Lower leg skin (tissue), 4 donors: Measurements from ENCODE around the gene FGD6. TPM values are rescaled to one million over a fixed set of nuclear protein-coding genes. Genes with fewer than 3 reads are reported as not detected.
"Not testable (repeated sequence)": the region's sequence is repeated elsewhere in the genome, so short reads cannot be mapped to it uniquely, and the experiment has no call there.

Source experiments
- DNase-seq, 2 donors: peaks; one replicate each; pipeline ENCODE4 v3.0.0-alpha.2; 2019; ENCODE audit warnings: low spot score in 2 of 2
- H3K4me3 ChIP-seq: fragments of 200-600 bp; sonication (generic); 2 replicates; pipeline ENCODE4 v1.5.1; 2017; ENCODE audit warnings: mild to moderate bottlenecking, low read depth; ENCODE audit not compliant: poor library complexity, severe bottlenecking
- CTCF ChIP-seq, 3 donors: fragments of 450-650 bp; IDR thresholded peaks; one replicate each; pipeline ENCODE4 v1.5.1; 2016; ENCODE audit warnings: antibody characterized with exemption in 3 of 3, mild to moderate bottlenecking in 3 of 3, moderate library complexity in 2 of 3
- POLR2A ChIP-seq, 2 donors: fragments of 450-650 bp; IDR thresholded peaks; one replicate each; pipeline ENCODE4 v1.6.1; 2016 to 2017; ENCODE audit warnings: antibody characterized with exemption in 2 of 2, mild to moderate bottlenecking in 1 of 2, moderate library complexity in 1 of 2
- WGBS, 2 donors: methylation state at CpG; one replicate each; pipeline ENCODE4 v1.1.5; 2018; 5-methylcytosine and 5-hydroxymethylcytosine counted together
- intact Hi-C: fragments of 100-400 bp; cut with DNase I; formaldehyde crosslinking; loops from one replicate; pipeline ENCODE4 v1.15.0; 2023; ENCODE audit warnings: low total_unique reads
- total RNA-seq, 4 donors: library from RNA; depleted of rRNA; stranded (reverse); fragments of >200 nt; gene quantifications; one replicate each; pipeline ENCODE4 v1.1.0, GENCODE V29; 2016

Gene FGD6
- total RNA-seq, 4 donors from 2014 or later, result 13.9 to 19.1 (median 14.7) TPM

GRCh38 chr12:95239216-95239615 is 21.9 kb upstream of the FGD6 start:
- no peak for TF ChIP-seq POLR2A (IDR thresholded peaks at IDR 0.05)
- no peak for TF ChIP-seq CTCF (IDR thresholded peaks at IDR 0.05)
- no peak overlapping the region for H3K4me3 ChIP-seq
- intact Hi-C loops, result no loop called here
- DNase-seq, result no peak

GRCh38 chr12:95238150-95238549 is 20.9 kb upstream of the FGD6 start:
- intact Hi-C loops, result no loop called here
- 84% methylated on average over 1 of the region's 1 CpG for WGBS, 2 donors
- H3K4me3 ChIP-seq, result no peak overlapping the region
- DNase-seq, result no peak
- no peak for TF ChIP-seq CTCF (IDR thresholded peaks at IDR 0.05)
- no peak for TF ChIP-seq POLR2A (IDR thresholded peaks at IDR 0.05)

GRCh38 chr12:95237315-95237714 is 20.0 kb upstream of the FGD6 start:
- 42 to 43% methylated on average over 1 of the region's 1 CpG for WGBS, 2 donors
- intact Hi-C loops, result no loop called here
- no peak overlapping the region for H3K4me3 ChIP-seq

GRCh38 chr12:95235621-95236020 is 18.4 kb upstream of the FGD6 start:
- H3K4me3 ChIP-seq, DNase-seq, intact Hi-C loops: not testable (repeated sequence)
- WGBS, 2 donors, result 95 to 98% methylated on average over 15 to 19 of the region's 31 CpGs

More at GRCh38 chr12:95237315-95237714, 20.0 kb upstream of the FGD6 start:
- DNase-seq, result no peak
- TF ChIP-seq CTCF (IDR thresholded peaks at IDR 0.05) (no peak), POLR2A (IDR thresholded peaks at IDR 0.05) (no peak)

- DNase-seq, intact Hi-C loops, H3K4me3 ChIP-seq: not testable (repeated sequence)
- 95 to 100% methylated on average over 14 of the region's 14 CpGs for WGBS, 2 donors
Measured at GRCh38 chr12:95234187-95234586, 16.9 kb upstream of the FGD6 start.

GRCh38 chr12:95231190-95231589 is 13.9 kb upstream of the FGD6 start:
- TF ChIP-seq POLR2A (IDR thresholded peaks at IDR 0.05) (no peak), CTCF (IDR thresholded peaks at IDR 0.05) (no peak)

GRCh38 chr12:95230313-95230712 is 13.0 kb upstream of the FGD6 start:
- no peak for DNase-seq
- H3K4me3 ChIP-seq, result no peak overlapping the region
- TF ChIP-seq POLR2A (IDR thresholded peaks at IDR 0.05), result no peak
- no peak for TF ChIP-seq CTCF (IDR thresholded peaks at IDR 0.05)
- intact Hi-C loops, result no loop called here

More at GRCh38 chr12:95231190-95231589, 13.9 kb upstream of the FGD6 start:
- no peak for DNase-seq
- 62 to 64% methylated on average over 2 of the region's 2 CpGs for WGBS, 2 donors
- intact Hi-C loops, result no loop called here
- no peak overlapping the region for H3K4me3 ChIP-seq
